ENCODE measurements around the gene MIPEP.

The MIPEP gene

GRCh38 chr13:23852351-23852750 is 36.8 kb downstream of the MIPEP start:
- DNase-seq (ENCODE audit: low read depth) = no peak

DNA sequence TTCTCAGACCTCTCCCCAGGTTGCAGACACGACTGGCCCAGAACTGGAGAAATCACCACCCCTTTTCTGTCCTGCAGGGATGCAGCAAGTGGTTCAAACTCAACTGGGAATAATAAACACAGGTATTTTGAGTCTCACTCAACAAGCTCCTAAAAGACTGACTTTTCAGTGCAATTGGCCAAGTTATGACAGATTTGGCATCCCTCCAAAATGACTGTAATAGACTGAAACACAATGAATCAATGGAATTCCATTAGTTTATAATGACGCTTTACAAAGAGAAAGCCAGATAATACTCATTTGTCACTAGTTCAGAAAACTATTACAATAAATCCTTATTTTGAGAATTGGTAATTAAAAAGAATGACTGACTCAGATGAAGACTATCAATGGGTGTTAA is 38.1 kb downstream of the MIPEP start:
- no peak for DNase-seq (ENCODE audit: low read depth)

- DNase-seq (ENCODE audit: low read depth) = no peak
Observed at GRCh38 chr13:23850134-23850533, 39.1 kb downstream of the MIPEP start.

DNA sequence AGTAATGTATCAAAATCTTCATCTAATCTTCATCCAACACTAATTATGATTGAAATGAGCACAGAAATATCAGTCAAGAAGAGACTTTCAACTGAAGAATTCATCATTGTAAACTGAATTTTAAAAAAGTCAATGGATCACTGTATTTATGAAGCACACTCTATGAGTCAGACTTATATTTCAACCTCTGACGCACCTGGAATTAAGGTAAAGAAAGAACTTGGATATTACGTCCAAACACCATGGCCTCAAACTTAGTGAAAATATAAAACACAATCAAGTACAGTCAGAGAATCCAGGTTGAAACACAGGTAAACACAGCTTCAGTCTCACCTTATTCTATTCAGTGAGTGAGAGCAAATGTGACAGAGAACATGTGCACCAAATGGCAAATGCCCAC is 39.5 kb downstream of the MIPEP start:
- DNase-seq (ENCODE audit: low read depth) = no peak

- no peak for DNase-seq (ENCODE audit: low read depth)
Observed at GRCh38 chr13:23848646-23849141, 40.5 kb downstream of the MIPEP start.

DNA sequence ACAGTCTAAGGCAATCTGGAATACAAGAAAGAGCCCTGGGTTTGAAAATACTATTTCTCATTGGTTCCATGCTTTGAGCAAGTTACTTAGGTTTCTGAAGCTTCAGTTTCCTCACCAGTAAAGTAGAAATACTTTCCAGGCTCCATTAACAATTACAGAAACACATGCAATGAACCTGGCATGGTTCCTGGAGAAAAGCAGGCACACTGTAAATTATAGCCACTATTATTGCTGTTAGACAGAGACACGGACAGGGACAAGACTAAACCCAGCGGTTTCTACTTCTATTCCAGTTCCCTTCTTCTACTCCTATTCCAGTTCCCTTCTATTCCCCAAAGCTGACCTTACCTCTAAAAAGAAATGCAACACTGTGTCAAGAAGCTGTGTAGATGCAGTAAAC is 41.2 kb downstream of the MIPEP start:
- no peak for DNase-seq (ENCODE audit: low read depth)

- no peak for DNase-seq (ENCODE audit: low read depth)
Observed at GRCh38 chr13:23847497-23847896, 41.7 kb downstream of the MIPEP start.

DNA sequence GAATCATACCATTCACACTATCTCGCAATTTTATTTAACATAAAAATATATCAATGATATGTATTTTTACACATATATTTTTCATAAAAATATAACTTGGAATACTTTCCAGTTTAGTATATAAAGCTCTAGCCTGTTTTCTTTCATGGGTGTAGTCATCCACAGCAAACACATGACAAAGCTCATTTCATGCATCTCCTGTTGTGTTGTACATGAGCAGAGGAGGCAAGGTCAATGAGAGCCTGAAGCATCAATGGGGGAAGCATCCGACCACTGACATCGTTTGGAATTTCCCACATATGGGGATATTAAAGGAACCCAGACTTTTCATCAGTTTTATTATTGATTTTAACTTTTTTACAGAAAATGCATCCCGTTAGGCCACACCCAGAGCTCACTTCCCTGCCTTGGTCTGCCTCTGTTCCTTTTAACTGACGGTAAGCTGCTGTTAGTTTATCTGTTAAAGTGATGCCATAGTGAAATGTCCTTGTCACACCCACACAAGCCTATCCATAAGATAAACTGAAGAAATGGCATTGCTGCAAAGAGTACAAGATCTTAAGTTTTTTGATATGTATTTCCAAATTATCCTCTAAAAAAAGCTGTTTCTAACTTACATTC is 44.0 kb downstream of the MIPEP start:
- no peak for DNase-seq (ENCODE audit: low read depth)

DNA sequence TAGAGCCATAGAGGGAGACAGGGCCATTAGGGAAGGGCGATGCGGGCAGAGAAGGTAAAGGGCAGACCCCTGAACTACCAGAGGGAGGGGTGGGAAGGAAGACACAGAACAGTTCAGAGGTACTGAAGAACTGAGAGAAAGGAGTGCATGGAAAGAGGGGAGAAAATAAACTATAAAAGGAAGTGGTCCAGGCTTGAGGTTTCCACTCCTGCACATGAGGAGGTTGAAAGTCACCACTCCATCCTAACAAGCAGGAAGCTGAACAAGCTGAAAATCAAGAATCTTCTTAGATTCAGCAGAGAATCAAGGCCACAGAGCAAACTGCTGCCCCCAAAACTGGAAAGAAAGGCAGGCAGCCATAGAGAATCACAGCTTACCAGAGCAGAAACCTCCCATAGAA is 45.1 kb downstream of the MIPEP start:
- no peak for DNase-seq (ENCODE audit: low read depth)

DNA sequence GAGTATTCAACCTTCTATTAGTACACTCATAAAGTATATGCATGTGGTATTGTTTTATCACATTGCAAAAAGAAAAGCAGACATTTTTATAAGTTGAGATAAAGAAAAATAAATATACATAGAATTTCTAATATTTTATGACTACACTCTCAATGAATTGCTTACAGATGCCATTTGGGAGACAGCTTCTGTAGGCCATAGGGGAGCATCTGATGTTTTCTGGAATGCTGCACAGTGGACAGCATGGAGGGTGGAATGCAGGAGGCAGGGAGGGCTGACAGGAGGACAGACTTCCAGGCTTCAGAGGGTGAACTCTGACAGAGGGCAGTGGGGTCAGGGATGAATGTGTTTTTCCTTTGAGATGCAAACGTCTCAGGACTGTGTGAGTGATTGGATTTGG is 45.8 kb downstream of the MIPEP start:
- DNase-seq (ENCODE audit: low read depth) = no peak

DNA sequence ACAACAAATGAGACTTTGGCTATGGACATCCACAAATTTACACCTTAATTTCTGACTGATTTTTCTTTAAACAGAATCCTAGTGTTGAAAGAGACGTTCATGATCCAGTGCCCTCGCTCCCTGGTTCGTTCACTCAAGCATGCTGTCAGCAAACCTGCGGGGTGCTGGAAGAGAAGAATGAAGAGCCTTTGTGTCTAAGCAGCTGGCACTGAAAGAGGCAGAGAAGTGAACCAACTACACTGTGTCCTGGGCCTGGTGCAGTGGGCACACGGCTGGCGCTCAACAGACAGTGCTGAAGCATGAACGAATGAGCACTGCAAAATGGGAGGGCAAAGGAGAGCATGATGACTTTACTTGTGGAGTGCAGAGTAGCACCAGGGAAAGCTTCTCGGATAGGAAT is 46.8 kb downstream of the MIPEP start:
- no peak for DNase-seq (ENCODE audit: low read depth)

- no peak for DNase-seq (ENCODE audit: low read depth)
Observed at GRCh38 chr13:23833733-23834611, 55.2 kb downstream of the MIPEP start.

- no peak for DNase-seq (ENCODE audit: low read depth)
Observed at GRCh38 chr13:23828866-23829265, 60.3 kb downstream of the MIPEP start.

- DNase-seq (ENCODE audit: low read depth) = no peak
Observed at GRCh38 chr13:23828086-23828485, 61.1 kb downstream of the MIPEP start.

DNA sequence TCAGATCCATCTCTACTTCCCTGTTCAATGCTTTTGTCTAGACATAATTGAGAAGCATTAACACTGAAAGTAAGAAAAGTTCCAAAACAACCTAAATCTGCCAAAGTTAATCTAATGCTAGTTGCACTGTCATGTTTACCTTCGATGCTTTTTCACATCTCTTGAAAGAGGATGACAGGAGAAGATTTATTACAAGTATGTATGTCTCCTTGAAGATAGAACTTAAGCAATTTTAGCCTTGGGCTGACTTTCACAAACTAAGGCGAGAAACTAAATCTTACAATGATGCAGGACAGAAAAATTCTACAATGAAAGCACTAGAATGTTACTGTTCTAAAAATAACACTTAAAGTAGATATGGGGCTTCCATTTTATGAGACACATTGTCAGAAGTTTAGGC is 64.0 kb downstream of the MIPEP start:
- no peak for DNase-seq (ENCODE audit: low read depth)

DNA sequence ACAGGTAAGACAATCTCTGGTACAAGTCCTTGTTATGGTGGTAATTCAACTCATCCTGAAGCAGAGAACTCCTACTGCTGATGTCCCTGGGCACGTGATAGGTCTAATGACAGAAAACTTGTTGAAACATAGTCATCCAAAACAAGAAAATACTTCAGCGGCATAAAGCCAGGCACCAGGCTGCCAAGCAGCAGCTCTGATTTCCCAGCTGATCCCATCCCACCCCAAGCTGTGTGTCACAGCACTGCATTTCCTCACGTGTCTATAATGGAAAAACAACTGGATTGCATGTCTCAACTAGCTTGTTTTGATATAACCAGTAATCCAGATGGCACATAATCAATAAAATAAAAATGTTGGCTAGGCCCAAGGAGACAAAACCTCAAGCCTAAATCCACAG is 64.8 kb downstream of the MIPEP start:
- DNase-seq (ENCODE audit: low read depth) = no peak

- DNase-seq (ENCODE audit: low read depth) = no peak
Observed at GRCh38 chr13:23822252-23822824, 66.9 kb downstream of the MIPEP start.

- DNase-seq (ENCODE audit: low read depth) = no peak
Observed at GRCh38 chr13:23820530-23820929, 68.7 kb downstream of the MIPEP start.

GRCh38 chr13:23817830-23818229 is 71.4 kb downstream of the MIPEP start:
- no peak for DNase-seq (ENCODE audit: low read depth)

DNA sequence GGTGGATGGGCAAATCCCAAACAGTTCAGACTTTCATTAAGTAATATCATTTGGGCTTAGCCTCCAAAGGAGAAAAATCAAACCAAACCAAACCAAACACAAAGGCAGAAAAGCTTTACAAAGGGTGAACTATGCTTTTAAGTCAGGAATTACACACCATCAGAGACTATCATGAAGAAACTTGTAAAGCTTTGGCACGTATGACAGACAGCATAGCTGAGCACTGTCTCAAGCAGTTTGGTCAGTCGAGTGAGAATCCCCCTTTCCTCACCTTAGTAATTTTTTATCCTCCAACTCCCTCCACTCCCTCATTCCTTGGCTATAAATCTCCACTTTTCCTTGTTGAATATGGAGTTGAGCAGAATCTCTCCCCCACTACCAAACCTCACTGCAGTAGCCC is 72.1 kb downstream of the MIPEP start:
- DNase-seq (ENCODE audit: low read depth) = no peak

DNA sequence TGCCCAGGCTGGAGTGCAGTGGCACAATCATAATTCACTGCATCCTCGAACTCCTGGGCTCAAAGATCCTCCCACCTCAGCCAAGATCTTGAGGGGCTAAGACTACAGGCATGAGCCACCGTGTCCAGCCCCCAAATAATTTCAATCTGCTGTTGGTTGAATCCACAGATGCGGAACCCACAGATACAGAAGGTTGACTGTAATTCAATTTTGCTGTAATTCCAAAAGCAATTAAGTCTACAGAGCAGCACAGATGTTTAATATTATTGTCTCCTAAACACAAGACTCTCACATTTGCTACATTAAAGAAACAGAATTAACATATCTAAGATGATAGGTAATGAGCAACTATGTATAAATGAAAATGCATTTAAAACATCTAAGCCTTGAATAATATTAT is 75.6 kb downstream of the MIPEP start:
- DNase-seq (ENCODE audit: low read depth) = no peak

DNA sequence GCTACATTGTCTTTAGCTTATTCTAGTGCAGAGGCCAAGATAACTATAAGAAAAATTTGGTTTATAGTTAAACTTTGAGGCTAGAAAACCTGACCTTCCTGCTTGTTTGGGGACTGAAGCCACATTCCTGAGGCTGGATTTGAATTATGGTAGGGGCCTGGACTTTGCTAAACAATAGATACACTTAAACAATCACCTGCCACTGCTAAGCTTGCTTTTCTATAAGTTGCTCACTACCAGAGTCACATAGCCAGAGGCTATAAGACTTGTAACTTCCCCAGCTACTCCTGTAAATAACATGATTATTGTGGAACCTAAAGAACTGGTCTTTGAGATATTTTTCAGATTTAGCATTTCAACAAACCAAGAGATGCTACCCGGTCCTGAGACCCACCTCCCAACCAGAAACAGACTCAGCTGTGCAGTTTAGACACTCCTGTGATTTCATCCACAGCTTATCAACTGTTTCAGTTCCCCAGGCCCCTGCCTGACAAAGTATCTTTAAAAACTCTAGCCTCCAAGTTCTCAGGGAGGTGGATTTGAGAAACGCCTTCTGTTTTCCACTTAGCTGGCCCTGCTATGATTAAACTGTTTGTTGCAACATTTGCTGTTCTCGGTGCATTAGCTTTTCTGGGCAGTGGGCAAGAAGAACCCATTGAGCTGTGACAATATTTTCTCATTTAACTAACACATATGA is 77.7 kb downstream of the MIPEP start:
- DNase-seq (ENCODE audit: low read depth) = no peak
